Lung (tissue), 12 donors: ENCODE measurements around the gene CDC42BPA. TPM values are rescaled to one million over a fixed set of nuclear protein-coding genes. Genes with fewer than 3 reads are reported as not detected.
"Not testable (repeated sequence)": the region's sequence is repeated elsewhere in the genome, so short reads cannot be mapped to it uniquely, and the experiment has no call there.

Experiments
- ATAC-seq: fragments of 200-7000 bp; cut with Tn5 transposase; one replicate; pipeline ENCODE4 v1.9.1; 2020; ENCODE audit warnings: moderate number of reproducible peaks; ENCODE audit not compliant: insufficient read depth, low FRiP score
- DNase-seq, 3 donors: peaks; one replicate each; pipeline ENCODE4 v3.0.0-alpha.2; 2013 to 2017
- H3K27ac ChIP-seq, 2 donors: one replicate each; pipeline ENCODE4 v1.5.1; 2013; ENCODE audit warnings: mild to moderate bottlenecking in 2 of 2, moderate library complexity in 2 of 2, control low read depth in 1 of 2, inconsistent platforms in 1 of 2, low read depth in 1 of 2, low read length in 1 of 2
- H3K27me3 ChIP-seq, 3 donors: one replicate each; pipeline ENCODE4 v1.5.1; 2013; ENCODE audit warnings: low read length in 2 of 3; ENCODE audit not compliant: control insufficient read depth in 3 of 3, insufficient read depth in 3 of 3
- H3K36me3 ChIP-seq, 4 donors: one replicate each; pipeline ENCODE4 v1.5.1; 2013; ENCODE audit warnings: low read length in 4 of 4, mild to moderate bottlenecking in 1 of 4, moderate library complexity in 1 of 4; ENCODE audit not compliant: control insufficient read depth in 4 of 4, insufficient read depth in 4 of 4
- H3K4me1 ChIP-seq, 5 donors: one replicate each; pipeline ENCODE4 v1.5.1; 2013; ENCODE audit warnings: low read length in 5 of 5, mild to moderate bottlenecking in 2 of 5, moderate library complexity in 1 of 5; ENCODE audit not compliant: control insufficient read depth in 5 of 5, insufficient read depth in 5 of 5
- H3K4me3 ChIP-seq: one replicate; pipeline ENCODE4 v1.5.1; 2013; ENCODE audit warnings: mild to moderate bottlenecking, control low read depth, moderate library complexity
- H3K9ac ChIP-seq, 2 donors: one replicate each; pipeline ENCODE4 v1.5.1; 2013; ENCODE audit warnings: low read length in 2 of 2, control low read depth in 1 of 2; ENCODE audit not compliant: insufficient read depth in 1 of 2
- H3K9me3 ChIP-seq, 4 donors: one replicate each; pipeline ENCODE4 v1.5.1; 2013; ENCODE audit warnings: low read length in 3 of 4, mild to moderate bottlenecking in 1 of 4, moderate library complexity in 1 of 4; ENCODE audit not compliant: control insufficient read depth in 4 of 4, insufficient read depth in 3 of 4
- WGBS, 2 donors: extraction: QIAGEN DNeasy Blood & Tissue Kit; methylation state at CpG; one replicate each; pipeline ENCODE4 v1.1.7; 2013; 5-methylcytosine and 5-hydroxymethylcytosine counted together
- polyA plus RNA-seq, 2 donors: library from polyadenylated mRNA; stranded (reverse); fragments of 200-250 nt; gene quantifications; one replicate each; pipeline ENCODE4 v1.2.1, GENCODE V29; 2013
- total RNA-seq, 2 donors: library from RNA; depleted of rRNA in 1 of 2; stranded (reverse); fragments of >200 nt in 1 of 2; gene quantifications; one replicate each; pipeline ENCODE4 v1.2.1, GENCODE V29; 2014 to 2021
- TF ChIP-seq, protein P1 (sequence below): IDR thresholded peaks from 2 replicates; pipeline ENCODE4 v1.5.1; 2012; ENCODE audit warnings: mild to moderate bottlenecking; ENCODE audit errors: control extremely low read depth, extremely low read depth
- donor health status: control.
- donor health status: control.
- donor health status: Bipolar disorder and iron deficiency.
- donor health status: healthy.
- donor health status: DM: yes; HTN: yes; CAD: no.

Gene CDC42BPA
- total and polyA plus RNA-seq, 4 donors = 6.4 to 97.4 (median 20.2) TPM

DNA sequence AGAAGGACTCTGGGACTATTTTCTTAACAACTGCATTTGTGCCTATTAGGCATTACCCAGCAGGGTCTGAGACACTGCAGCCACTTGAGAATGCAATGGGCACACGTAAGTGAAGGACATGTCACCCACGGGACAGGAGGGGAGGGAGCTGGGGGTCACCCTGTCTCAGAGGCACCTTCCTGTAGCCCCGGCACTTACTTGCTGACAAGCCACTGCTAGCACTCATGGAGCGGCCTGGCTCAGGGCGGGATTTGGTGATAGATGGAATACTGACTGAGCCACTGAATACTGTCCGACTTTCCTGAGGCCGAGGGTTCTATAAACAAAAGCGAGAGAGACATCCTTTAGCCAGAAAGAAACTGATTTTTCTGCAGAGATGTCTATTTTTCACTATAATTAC, 313.5 kb downstream of the CDC42BPA start:
- DNase-seq (no peak), ATAC-seq (no peak)
- Histone ChIP-seq H3K4me1 (no peaks in the 10 kb centered on the region), H3K4me3 (no peak overlapping the region), H3K27ac (no peak overlapping the region), H3K9ac (no peak overlapping the region), H3K9me3 (no peaks in the 10 kb centered on the region), H3K36me3 (peaks cover 0 to 17% (median 9%) of the 10 kb centered on the region in 4 donors), H3K27me3 (no peaks in the 10 kb centered on the region)
- TF ChIP-seq, protein P1, sequence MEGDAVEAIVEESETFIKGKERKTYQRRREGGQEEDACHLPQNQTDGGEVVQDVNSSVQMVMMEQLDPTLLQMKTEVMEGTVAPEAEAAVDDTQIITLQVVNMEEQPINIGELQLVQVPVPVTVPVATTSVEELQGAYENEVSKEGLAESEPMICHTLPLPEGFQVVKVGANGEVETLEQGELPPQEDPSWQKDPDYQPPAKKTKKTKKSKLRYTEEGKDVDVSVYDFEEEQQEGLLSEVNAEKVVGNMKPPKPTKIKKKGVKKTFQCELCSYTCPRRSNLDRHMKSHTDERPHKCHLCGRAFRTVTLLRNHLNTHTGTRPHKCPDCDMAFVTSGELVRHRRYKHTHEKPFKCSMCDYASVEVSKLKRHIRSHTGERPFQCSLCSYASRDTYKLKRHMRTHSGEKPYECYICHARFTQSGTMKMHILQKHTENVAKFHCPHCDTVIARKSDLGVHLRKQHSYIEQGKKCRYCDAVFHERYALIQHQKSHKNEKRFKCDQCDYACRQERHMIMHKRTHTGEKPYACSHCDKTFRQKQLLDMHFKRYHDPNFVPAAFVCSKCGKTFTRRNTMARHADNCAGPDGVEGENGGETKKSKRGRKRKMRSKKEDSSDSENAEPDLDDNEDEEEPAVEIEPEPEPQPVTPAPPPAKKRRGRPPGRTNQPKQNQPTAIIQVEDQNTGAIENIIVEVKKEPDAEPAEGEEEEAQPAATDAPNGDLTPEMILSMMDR = no peak
- 93 to 94% methylated on average over 8 of the region's 8 CpGs for WGBS, 2 donors

DNA sequence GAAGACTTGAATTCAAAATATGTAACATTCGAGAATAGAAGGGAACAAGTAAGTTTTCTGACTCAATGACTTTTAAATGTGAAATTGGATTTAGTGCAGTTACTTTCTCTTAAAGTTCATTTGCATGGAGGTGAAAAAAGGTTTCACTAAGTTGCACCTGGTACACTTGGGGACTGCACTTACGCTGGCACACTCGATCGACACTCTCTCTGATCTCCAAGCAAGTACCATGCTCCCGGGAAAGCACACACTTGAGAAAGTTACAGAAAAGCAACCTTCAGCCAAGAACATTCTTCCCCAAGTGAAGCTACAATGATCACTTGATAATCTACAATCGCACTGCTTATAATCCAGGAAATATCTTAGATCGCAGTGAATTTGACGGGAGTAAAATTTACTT, 315.1 kb downstream of the CDC42BPA start:
- TF ChIP-seq, protein P1 = no peak
- H3K4me3 ChIP-seq = no peak overlapping the region
- no peaks in the 10 kb centered on the region for H3K4me1 ChIP-seq
- no peak overlapping the region for H3K9ac ChIP-seq
- peaks cover 0 to 17% (median 9%) of the 10 kb centered on the region in 4 donors for H3K36me3 ChIP-seq
- no peaks in the 10 kb centered on the region for H3K27me3 ChIP-seq
- no peak overlapping the region for H3K27ac ChIP-seq
- no peaks in the 10 kb centered on the region for H3K9me3 ChIP-seq
- no peak for ATAC-seq
- WGBS, 2 donors = 78 to 84% methylated on average over 8 of the region's 8 CpGs
- DNase-seq = peak in 2 of 3 donors; percentile 17 to 59

DNA sequence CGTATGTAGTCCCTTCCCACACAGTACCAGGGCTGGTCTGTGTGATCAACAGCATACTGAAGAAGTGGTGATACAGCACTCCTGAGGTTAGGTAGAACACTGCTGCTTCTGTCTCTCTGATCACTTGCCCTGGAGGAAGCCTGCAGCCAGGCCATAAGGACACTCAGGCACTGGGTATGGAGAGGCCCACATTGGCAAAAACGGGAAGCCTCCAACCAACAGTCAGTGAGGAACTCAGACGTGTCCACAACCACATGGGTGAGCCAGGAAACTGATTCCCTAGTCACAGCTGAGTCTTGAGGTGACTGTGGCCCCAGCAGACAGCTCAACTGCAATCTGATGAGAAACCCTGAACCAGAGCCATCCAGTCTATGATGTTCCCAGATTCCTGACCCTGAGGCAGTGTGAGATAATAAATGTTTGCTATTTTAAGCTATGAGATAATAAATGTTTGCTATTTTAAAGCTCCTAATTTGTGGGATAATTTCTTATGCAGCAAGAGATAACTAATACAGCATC, 315.7 kb downstream of the CDC42BPA start:
- H3K27me3 ChIP-seq = no peaks in the 10 kb centered on the region
- H3K9ac ChIP-seq = no peak overlapping the region
- H3K9me3 ChIP-seq = no peaks in the 10 kb centered on the region
- DNase-seq (no peak), ATAC-seq (no peak)
- TF ChIP-seq, protein P1 = no peak
- no peaks in the 10 kb centered on the region for H3K4me1 ChIP-seq
- H3K27ac ChIP-seq = no peak overlapping the region
- 41 to 44% methylated on average over 3 of the region's 3 CpGs for WGBS, 2 donors
- no peak overlapping the region for H3K4me3 ChIP-seq
- H3K36me3 ChIP-seq = peaks cover 0 to 17% (median 10%) of the 10 kb centered on the region in 4 donors

DNA sequence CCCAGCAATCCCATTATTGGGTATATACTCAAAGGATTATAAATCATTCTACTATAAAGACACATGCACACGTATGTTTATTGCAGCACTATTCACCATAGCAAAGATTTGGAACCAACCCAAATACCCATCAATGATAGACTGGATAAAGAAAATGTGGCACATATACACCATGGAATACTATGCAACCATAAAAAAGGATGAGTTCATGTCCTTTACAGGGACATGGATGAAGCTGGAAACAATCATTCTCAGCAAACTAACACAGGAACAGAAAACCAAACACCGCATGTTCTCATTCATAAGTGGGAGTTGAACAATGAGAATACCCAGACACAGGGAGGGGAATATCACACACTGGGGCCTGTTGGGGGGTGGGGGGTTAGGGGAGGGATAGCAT, 318.7 kb downstream of the CDC42BPA start:
- not testable (repeated sequence) for H3K9me3 ChIP-seq, H3K27ac ChIP-seq, H3K4me1 ChIP-seq, ATAC-seq, DNase-seq, H3K9ac ChIP-seq, H3K27me3 ChIP-seq, H3K4me3 ChIP-seq
- peaks cover 0 to 16% (median 10%) of the 10 kb centered on the region in 4 donors for H3K36me3 ChIP-seq
- 100% methylated on average over 2 of the region's 2 CpGs for WGBS, 2 donors
